Uterus (tissue), 4 donors: ENCODE measurements around the gene PXMP4. TPM values are rescaled to one million over a fixed set of nuclear protein-coding genes. Genes with fewer than 3 reads are reported as not detected.
A peak's percentile ranks its signal among the peaks of the same experiment; 100 is the strongest.

ENCODE experiments used
- DNase-seq, 2 donors: peaks; one replicate each; pipeline ENCODE4 v3.0.0-alpha.2; 2019 to 2020
- H3K27ac ChIP-seq, 2 donors: fragments of 200-600 bp; sonication (generic); 1 replicate in 1 of 2; 2 replicates in 1 of 2; pipeline ENCODE4 v1.5.1; 2016 to 2018
- H3K27me3 ChIP-seq, 2 donors: fragments of 200-600 bp; sonication (generic); one replicate each; pipeline ENCODE4 v1.5.1; 2018 to 2019; ENCODE audit warnings: control low read depth in 1 of 2
- H3K36me3 ChIP-seq, 2 donors: fragments of 200-600 bp; sonication (generic); one replicate each; pipeline ENCODE4 v1.5.1; 2019; ENCODE audit warnings: control low read depth in 1 of 2
- H3K4me1 ChIP-seq, 2 donors: fragments of 200-600 bp; sonication (generic); one replicate each; pipeline ENCODE4 v1.5.1; 2018 to 2019; ENCODE audit warnings: control low read depth in 1 of 2
- H3K4me3 ChIP-seq, 2 donors: fragments of 200-600 bp; sonication (generic); 1 replicate in 1 of 2; 2 replicates in 1 of 2; pipeline ENCODE4 v1.5.1; 2018 to 2019; ENCODE audit warnings: mild to moderate bottlenecking in 1 of 2
- H3K9me3 ChIP-seq, 2 donors: fragments of 200-600 bp; sonication (generic); one replicate each; pipeline ENCODE4 v1.5.1; 2019; ENCODE audit warnings: control low read depth in 1 of 2
- POLR2A ChIP-seq, 2 donors: fragments of 450-650 bp; IDR thresholded peaks; one replicate each; pipeline ENCODE4 v1.6.1; 2016; ENCODE audit warnings: antibody characterized with exemption in 2 of 2, mild to moderate bottlenecking in 1 of 2, moderate library complexity in 1 of 2
- intact Hi-C: fragments of 100-400 bp; cut with DNase I; formaldehyde crosslinking; loops from one replicate; pipeline ENCODE4 v1.15.1; 2023; ENCODE audit warnings: low total_unique reads
- total RNA-seq, 4 donors: library from RNA; depleted of rRNA in 3 of 4; stranded (reverse); fragments of >200 nt in 3 of 4; gene quantifications; one replicate each; pipeline versions ENCODE4 v1.1.0 to v1.2.4, GENCODE V29; 2014 to 2023
- TF ChIP-seq, protein P1 (sequence below), 4 experiments: fragments of 200-600 bp in 2 of 4; fragments of 450-650 bp in 2 of 4; sonication (generic) in 2 of 4; IDR thresholded peaks; one replicate each; pipeline ENCODE4 v1.5.1; 2016 to 2019; ENCODE audit warnings: antibody characterized with exemption in 4 of 4, mild to moderate bottlenecking in 2 of 4, moderate library complexity in 1 of 4
- donor health status: DM: yes; HTN: yes; CAD: no.

PXMP4 gene
- total RNA-seq, 4 donors from 2014 or later = 1.8 to 13.8 (median 10.7) TPM

DNA sequence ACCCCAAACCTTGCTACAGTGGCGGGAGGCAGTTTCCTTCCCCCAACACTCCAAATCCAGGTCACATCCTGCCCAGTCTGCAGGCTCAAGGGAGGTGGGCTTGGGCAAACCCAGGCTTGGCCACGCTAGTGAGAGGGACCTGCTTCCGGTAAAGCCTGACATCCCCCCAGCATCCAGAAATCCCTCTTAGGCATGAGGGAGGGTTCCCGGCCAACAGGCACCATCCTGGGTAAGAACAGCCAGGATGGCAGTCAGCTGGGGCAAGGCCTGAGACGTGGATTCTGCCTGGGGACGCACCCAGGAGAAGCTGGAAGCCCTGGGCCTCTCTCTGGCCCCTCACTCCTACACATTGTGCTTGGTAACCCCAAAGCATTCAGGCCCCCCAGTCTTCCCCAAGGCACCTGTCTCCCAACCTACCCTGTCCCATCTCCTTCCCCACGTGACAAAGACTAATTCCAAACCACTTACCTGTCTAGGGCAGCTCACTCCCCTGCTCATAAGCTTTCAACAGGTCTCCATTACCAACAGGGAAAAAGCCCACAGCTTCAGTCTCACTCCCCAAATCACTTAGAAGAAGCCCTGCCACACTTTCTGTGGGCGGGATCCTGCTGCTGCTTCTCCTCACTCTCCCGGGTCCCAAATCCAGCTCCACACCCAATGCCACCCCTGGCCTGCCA is 55.9 kb downstream of the PXMP4 start:
- TF ChIP-seq, protein P1, sequence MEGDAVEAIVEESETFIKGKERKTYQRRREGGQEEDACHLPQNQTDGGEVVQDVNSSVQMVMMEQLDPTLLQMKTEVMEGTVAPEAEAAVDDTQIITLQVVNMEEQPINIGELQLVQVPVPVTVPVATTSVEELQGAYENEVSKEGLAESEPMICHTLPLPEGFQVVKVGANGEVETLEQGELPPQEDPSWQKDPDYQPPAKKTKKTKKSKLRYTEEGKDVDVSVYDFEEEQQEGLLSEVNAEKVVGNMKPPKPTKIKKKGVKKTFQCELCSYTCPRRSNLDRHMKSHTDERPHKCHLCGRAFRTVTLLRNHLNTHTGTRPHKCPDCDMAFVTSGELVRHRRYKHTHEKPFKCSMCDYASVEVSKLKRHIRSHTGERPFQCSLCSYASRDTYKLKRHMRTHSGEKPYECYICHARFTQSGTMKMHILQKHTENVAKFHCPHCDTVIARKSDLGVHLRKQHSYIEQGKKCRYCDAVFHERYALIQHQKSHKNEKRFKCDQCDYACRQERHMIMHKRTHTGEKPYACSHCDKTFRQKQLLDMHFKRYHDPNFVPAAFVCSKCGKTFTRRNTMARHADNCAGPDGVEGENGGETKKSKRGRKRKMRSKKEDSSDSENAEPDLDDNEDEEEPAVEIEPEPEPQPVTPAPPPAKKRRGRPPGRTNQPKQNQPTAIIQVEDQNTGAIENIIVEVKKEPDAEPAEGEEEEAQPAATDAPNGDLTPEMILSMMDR (IDR thresholded peaks at IDR 0.05) = no peak
- no peak for TF ChIP-seq POLR2A (IDR thresholded peaks at IDR 0.05)
- intact Hi-C loops = no loop called here
- Histone ChIP-seq H3K9me3 (no peaks in the 10 kb centered on the region), H3K36me3 (no peaks in the 10 kb centered on the region), H3K4me1 (peaks cover 0 to 7% of the 10 kb centered on the region in 2 donors), H3K27ac (peak overlapping the region; percentile 89 to 91), H3K4me3 (peak overlapping the region; percentile 60 to 72), H3K27me3 (no peaks in the 10 kb centered on the region)
- no peak for DNase-seq

DNA sequence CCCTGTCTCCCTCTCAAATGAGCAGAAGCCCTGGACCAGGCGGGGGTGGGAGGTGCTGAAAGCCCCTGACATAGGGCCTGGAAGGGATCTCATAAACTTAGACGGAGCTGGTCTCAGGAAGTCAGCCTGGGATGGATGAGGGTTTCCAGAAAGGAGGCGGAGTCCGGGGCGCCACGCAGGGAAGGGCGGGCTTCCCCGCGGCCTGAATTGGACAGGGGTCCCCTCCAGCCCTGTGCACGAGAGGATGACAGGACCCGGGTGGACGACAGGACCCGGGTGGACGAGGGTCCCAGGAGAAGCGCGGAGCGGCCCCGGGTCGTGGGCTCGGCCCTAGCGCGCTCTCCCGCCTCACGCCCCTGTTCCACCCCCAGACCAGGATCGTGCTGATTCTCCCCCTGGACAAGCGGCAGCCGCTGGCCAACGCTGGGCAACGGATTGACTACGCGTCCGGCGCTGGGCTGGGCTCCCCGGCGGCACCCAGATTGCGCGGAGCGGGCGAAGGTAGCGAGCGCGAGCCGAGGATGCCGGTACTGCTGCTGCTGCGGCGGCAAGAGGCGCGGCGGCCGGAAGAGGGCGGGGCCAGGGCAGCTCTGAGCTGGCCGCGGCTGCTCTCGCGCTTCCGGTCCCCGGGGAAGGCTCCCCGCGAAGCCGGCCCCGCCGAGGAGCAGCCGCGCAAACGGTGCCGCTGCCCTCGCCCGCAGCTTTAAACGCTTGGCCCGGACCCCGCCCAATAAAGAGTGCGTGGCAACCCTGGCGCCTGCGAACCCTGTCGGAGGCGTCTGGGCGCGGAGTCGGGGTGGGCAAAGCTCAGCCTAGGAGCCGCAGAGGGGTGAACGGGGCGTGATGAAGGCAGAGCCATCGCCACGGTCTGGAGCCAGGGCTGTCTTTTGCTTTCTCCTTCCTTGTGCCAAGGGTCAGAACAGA is 56.7 kb downstream of the PXMP4 start:
- peaks cover 0 to 7% of the 10 kb centered on the region in 2 donors for H3K4me1 ChIP-seq
- intact Hi-C loops = no loop called here
- H3K36me3 ChIP-seq = no peaks in the 10 kb centered on the region
- peak overlapping the region; percentile 89 to 91 for H3K27ac ChIP-seq
- DNase-seq = peak; percentile 70 to 80
- H3K9me3 ChIP-seq = no peaks in the 10 kb centered on the region
- TF ChIP-seq POLR2A (IDR thresholded peaks at IDR 0.05) = peak; percentile 29 to 73
- TF ChIP-seq, protein P1 (IDR thresholded peaks at IDR 0.05) = peak in 1 of 4 experiments; percentile 26
- peak overlapping the region; percentile 60 to 72 for H3K4me3 ChIP-seq
- H3K27me3 ChIP-seq = no peaks in the 10 kb centered on the region

DNA sequence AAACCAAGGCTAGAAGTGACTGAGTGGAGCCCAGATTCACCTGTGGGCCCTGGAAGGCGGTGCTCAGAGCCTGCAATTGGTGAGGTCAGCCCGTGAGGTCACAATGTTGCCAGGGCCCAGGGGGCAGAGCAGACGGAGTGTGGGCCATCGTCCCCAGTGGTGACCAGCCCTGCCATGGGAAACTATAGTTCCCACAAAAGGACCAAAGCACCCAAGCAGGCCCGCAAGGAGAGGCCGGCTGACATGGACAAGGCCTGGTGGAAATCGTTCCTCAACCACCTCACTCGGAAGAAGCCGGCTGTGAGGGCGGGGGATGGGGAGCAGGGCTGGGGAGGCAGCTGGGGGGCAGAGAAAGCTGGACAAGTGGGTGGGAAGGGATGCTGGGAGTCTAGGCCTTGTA is 57.9 kb downstream of the PXMP4 start, which contains the start of gene C20orf144:
TSS of gene C20orf144 (plus strand) at position 156 of the 400 bp plus-strand sequence. CDS start at position 175, 19 bp downstream.
- Histone ChIP-seq H3K4me3 (peak within 1 kb of the TSS; percentile 60 to 72), H3K27ac (peak within 1 kb of the TSS; percentile 89 to 91), H3K9me3 (no peaks in the 10 kb centered on the region), H3K27me3 (no peaks in the 10 kb centered on the region), H3K36me3 (no peaks in the 10 kb centered on the region), H3K4me1 (peaks cover 0 to 7% of the 10 kb centered on the region in 2 donors)
- DNase-seq = peak in 1 of 2 donors; percentile 18
- TF ChIP-seq POLR2A (IDR thresholded peaks at IDR 0.05) = no peak
- TF ChIP-seq, protein P1 (IDR thresholded peaks at IDR 0.05) = no peak
- intact Hi-C loops = no loop called here

DNA sequence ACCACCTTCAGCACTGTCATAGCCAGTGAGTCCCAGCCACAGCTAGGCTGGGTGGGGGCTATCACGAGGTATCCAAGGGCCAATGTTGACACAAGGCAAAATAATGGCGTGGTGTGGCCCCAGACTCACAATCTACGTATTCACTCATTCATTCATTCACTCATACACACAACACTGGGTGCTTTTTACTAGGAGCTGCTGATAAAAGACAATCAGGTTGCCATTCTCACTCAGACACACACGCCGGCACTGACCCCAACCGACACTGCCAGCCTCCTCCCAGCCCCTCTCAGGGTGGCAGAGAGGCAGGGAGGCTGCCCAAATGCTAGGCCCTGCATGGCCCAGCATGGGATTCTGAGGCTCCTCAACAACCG is 59.4 kb downstream of the PXMP4 start:
- Histone ChIP-seq H3K4me3 (no peak overlapping the region), H3K27ac (no peak overlapping the region), H3K36me3 (no peaks in the 10 kb centered on the region), H3K4me1 (peaks cover 0 to 7% of the 10 kb centered on the region in 2 donors), H3K27me3 (no peaks in the 10 kb centered on the region), H3K9me3 (no peaks in the 10 kb centered on the region)
- no peak for TF ChIP-seq POLR2A (IDR thresholded peaks at IDR 0.05)
- TF ChIP-seq, protein P1 (IDR thresholded peaks at IDR 0.05) = no peak
- intact Hi-C loops = no loop called here
- no peak for DNase-seq
